Measurements from ENCODE around the gene TCTN1.
A peak's percentile ranks its signal among the peaks of the same experiment; 100 is the strongest.

- TF ChIP-seq CTCF (conservative IDR thresholded peaks at IDR 0.05) = no peak
- peak; percentile 40; the same call in 1 of the 2 replicates for TF ChIP-seq ZFX (IDR thresholded peaks at IDR 0.05)
Observed at GRCh38 chr12:110591451-110592051, 22.4 kb upstream of the TCTN1 start.
